ENCODE results near the gene PDXK.

The PDXK gene

DNA sequence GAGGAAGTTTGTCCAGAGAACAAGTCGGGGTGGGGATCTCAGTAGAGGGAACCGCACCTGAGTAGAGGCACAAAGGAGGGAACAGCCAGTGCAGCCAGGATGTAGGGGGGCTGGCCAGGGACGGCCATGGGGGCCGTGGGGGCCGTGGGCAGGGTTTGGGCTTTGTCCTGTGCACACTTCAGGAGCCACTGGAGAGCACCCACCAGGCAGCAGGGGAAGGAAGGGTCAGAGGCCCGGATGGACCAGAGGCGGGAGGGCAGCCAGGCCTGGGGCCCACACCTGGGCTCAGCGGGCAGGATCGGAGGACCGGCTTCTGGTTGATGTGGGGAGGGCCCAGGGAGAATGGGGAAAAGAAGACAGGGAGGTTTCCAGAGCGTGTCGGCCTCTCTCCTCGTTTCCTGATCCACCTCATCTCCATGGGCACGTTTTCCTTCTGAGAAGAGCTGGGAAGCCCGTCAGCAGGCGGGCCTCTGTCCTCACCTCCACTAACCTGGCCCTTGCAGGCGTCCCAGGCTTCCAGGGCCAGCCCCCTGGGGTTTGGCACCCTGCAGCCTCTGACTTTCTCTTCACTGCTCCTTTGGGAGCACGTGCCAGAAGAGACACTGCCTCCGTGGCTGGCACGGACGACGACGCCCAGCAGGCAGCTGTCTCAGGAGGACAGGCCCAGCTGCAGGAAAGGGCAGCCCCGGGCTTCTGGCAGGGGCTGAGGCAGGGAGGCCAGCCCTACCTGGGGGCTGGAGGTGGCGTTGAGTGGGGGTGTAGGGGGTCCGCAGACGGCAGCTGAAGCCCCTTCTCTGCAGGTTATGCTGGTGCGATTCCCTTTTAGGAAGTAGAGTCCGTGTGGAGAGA is 16.8 kb upstream of the PDXK start:
- Mint-ChIP-seq H3K27me3 (ENCODE audit: low read depth) (peaks cover 3% of the 10 kb centered on the region), H3K27ac (peak overlapping the region; percentile 78 to 91 (median 90)), H3K36me3 (ENCODE audit: low read depth) (peaks cover 5% of the 10 kb centered on the region), H3K9me3 (no peaks in the 10 kb centered on the region), H3K4me3 (no peak overlapping the region), H3K4me1 (peaks cover 11% of the 10 kb centered on the region)
- no peak for TF ChIP-seq CTCF (IDR thresholded peaks at IDR 0.05; ENCODE audit: unreplicated experiment in 3 of 3)

- Mint-ChIP-seq H3K9me3 (no peaks in the 10 kb centered on the region), H3K4me1 (peaks cover 11% of the 10 kb centered on the region), H3K27ac (peak overlapping the region; percentile 78 to 91 (median 90)), H3K27me3 (ENCODE audit: low read depth) (peaks cover 3% of the 10 kb centered on the region), H3K4me3 (peak overlapping the region in 1 of 3 experiments; percentile 58), H3K36me3 (ENCODE audit: low read depth) (peaks cover 2% of the 10 kb centered on the region)
- no peak for TF ChIP-seq CTCF (IDR thresholded peaks at IDR 0.05; ENCODE audit: unreplicated experiment in 3 of 3)
These were observed 16.2 kb upstream of the PDXK start for GRCh38 chr21:43702785-43703034.

DNA sequence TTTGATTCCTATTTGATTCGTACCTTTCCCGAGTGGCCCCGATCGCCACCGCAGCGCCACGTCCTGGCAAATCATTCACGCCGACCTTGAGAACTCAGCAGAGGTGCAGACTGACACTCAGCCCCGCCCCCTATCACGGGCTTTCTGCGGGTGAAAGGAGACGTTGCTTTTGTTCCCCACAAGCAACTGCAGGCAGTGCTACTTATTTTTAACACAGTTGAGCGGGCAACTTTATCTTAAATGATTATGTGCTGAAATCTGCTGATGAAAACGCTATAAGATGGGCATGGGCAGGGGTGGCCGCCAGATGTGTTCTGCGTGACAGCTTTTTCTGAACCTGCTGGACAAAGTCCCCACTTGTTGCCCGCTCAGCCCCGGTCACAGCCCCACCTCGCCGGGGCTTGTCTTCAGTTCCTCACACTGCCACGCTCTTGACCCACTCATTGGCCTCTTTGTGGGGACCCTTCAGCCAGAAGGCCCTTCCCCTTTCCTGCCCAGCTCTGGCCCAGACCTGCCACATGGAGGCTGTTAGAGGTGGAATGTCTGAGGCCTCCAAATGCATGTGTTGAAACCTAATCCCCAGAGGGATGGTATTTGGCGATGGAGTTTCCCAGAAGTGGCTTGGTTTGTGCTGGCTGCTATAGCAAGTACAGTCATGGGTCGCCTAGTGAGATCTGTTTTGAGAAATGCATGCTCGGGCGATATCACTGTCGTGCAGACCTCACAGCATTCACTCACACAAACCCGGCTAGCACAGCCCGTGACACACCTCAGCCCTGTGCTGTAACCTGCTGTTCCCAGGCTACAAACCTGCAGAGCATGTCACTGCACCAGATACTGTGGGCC is 15.7 kb upstream of the PDXK start:
- Mint-ChIP-seq H3K4me1 (peaks cover 11% of the 10 kb centered on the region), H3K27ac (peak overlapping the region; percentile 78 to 91 (median 90)), H3K4me3 (peak overlapping the region in 2 of 3 experiments; percentile 3 to 58), H3K36me3 (ENCODE audit: low read depth) (no peaks in the 10 kb centered on the region), H3K9me3 (no peaks in the 10 kb centered on the region), H3K27me3 (ENCODE audit: low read depth) (peaks cover 3% of the 10 kb centered on the region)
- no peak for TF ChIP-seq CTCF (IDR thresholded peaks at IDR 0.05; ENCODE audit: unreplicated experiment in 3 of 3)

DNA sequence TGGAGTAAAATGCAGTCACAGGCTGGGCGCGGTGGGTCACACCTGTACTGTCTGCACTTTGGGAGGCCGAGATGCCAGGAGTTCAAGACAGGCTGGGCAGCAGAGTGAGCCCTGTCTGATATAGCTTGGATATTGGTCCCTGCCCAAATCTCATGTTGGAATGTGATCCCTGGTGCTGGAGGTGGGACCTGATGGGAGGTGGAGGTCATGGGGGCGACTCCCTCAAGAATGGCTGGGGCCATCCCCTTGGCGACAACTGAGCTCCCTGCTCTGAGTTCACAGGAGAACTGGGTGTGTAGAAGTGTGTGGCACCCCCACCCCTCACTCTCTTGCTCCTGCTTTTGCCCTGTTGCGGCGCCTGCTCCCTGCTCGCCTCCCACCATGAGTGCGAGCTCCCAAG is 11.5 kb upstream of the PDXK start:
- no peak for TF ChIP-seq CTCF (IDR thresholded peaks at IDR 0.05; ENCODE audit: unreplicated experiment in 3 of 3)
- no peaks in the 10 kb centered on the region for H3K36me3 Mint-ChIP-seq (ENCODE audit: low read depth)
- H3K9me3 Mint-ChIP-seq, result no peaks in the 10 kb centered on the region
- H3K4me3 Mint-ChIP-seq, result no peak overlapping the region
- peaks cover under 1% of the 10 kb centered on the region for H3K27me3 Mint-ChIP-seq (ENCODE audit: low read depth)
- H3K27ac Mint-ChIP-seq, result no peak overlapping the region
- H3K4me1 Mint-ChIP-seq, result peaks cover 26% of the 10 kb centered on the region

- TF ChIP-seq CTCF (IDR thresholded peaks at IDR 0.05; ENCODE audit: unreplicated experiment in 3 of 3), result no peak
- Mint-ChIP-seq H3K36me3 (ENCODE audit: low read depth) (no peaks in the 10 kb centered on the region), H3K4me3 (no peak overlapping the region), H3K9me3 (no peaks in the 10 kb centered on the region), H3K4me1 (peaks cover 19% of the 10 kb centered on the region), H3K27ac (no peak overlapping the region), H3K27me3 (ENCODE audit: low read depth) (peaks cover 7% of the 10 kb centered on the region)
These were observed 10.1 kb upstream of the PDXK start for GRCh38 chr21:43708745-43709381.

All from nephron (organoid).